Fibroblast of peridontal ligament (primary cell): Measurements from ENCODE around the gene PFKP.
A peak's percentile ranks its signal among the peaks of the same experiment; 100 is the strongest.
"Not testable (repeated sequence)": the region's sequence is repeated elsewhere in the genome, so short reads cannot be mapped to it uniquely, and the experiment has no call there.

Experiments
- DNase-seq: peaks from one replicate; pipeline ENCODE4 v3.0.0-alpha.2; 2010; ENCODE audit errors: extremely low read depth

The PFKP gene

DNA sequence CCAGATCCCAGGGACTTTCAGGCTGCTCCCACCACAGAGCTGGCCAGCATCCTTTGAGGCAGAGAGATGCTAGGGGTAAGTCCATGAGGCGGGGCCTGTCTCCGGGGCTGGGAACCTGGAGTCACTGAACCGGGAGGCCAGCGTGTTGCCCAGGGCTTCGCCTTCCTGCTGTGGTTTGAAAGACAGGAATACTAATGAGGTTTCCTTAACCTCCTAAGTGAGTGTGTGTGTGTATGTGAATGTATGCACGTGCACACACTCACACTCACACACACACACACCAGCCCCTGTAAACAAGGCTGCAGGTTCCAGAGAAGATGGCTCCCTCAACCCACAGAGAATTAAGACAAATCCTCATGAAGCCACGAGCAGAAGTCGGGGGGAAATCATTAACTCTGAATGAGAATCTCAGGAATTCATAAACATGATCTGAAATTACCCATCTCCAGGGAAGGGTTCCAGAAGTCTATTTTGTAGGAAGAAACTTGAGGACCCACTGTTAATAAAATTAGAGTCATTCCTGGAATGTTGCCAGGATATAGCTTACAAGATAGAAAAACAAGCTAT, 20.3 kb upstream of the PFKP start:
- peak; percentile 43 for DNase-seq

- DNase-seq: no peak
These were observed 19.8 kb upstream of the PFKP start for GRCh38 chr10:3047596-3047995.

GRCh38 chr10:3048119-3049019, 19.0 kb upstream of the PFKP start:
- peak; percentile 57 for DNase-seq

GRCh38 chr10:3051692-3052091, 15.7 kb upstream of the PFKP start:
- DNase-seq: no peak

DNA sequence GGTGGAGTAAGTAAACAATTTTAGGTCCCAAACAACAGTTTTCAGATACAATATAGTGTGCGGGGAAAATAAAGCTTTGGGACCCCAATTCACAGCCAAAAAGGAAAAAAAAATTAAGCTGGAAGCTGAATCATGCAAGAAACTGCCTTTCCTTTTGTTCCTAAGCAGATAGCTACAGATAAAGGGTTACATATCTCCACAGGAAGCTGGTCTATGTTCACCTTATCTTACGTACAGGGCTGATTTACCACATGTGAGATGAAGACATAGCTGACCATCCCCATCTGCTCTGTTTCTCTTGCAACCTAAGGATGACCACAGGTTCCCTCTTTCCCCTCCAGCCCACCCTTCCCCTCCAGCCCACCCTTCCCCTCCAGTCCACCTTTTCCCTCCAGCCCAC, 14.2 kb upstream of the PFKP start:
- DNase-seq: no peak

GRCh38 chr10:3054183-3054850, 13.0 kb upstream of the PFKP start:
- DNase-seq: peak; percentile 42

DNA sequence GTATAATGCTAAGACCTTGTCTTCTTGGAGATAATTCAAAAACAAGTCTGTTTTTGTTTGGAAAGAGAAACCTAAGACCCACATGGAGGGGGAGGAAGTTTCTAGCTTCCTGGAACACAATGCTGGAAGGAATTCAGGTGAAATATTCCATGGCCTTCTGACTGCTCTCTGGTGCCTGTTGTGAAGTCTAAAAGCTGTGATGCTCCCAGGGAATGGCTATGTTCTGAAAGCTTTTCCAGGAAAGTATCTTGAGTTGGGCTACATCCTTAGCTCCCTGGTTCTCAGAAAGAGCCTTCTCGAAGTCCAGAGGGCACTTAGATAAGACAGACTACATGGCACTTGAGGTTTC, 12.5 kb upstream of the PFKP start:
- DNase-seq: peak; percentile 23

GRCh38 chr10:3056280-3057037, 10.9 kb upstream of the PFKP start:
- no peak for DNase-seq

- DNase-seq: no peak
These were observed 9.4 kb upstream of the PFKP start for GRCh38 chr10:3057946-3058345.

- DNase-seq: no peak
These were observed 7.4 kb upstream of the PFKP start for GRCh38 chr10:3059974-3060373.

DNA sequence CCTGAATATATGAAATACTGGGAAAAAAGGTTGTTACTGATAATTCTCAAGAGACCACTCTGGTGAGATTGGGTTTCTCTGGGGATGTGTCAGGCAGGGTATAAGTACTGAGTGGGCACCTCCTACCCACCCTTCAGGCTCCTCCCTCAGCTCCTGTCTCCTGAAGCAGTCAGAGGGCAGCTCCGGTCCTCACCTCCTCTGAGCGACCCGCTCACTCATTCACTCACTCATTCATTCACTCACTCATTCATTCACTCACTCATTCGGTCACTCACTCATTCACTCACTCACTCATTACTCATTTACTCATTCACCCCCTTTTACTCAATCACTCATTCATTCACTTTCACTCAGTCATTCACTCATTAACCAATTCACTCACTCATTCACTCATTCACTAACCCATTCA, 6.9 kb upstream of the PFKP start:
- no peak for DNase-seq

DNA sequence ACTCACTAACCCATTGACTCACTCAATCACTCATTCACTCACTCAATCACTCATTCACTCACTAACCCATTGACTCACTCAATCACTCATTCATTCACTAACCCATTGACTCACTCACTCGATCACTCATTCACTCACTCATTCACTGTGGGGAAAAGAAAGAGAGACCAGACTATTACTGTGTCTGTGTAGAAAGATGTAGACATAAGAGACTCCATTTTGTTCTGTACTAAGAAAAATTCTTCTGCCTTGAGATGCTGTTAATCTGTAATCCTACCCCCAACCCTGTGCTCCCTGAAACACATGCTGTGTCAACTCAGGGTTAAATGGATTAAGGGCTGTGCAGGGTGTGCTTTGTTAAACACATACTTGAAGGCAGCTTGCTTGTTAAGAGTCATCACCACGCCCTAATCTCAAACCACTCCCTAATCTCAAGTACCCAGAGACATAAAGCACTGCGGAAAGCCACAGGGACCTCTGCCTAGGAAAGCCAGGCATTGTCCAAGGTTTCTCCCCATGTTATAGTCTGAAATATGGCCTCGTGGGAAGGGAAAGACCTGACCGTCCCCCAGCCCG, 5.9 kb upstream of the PFKP start:
- not testable (repeated sequence) for DNase-seq

DNA sequence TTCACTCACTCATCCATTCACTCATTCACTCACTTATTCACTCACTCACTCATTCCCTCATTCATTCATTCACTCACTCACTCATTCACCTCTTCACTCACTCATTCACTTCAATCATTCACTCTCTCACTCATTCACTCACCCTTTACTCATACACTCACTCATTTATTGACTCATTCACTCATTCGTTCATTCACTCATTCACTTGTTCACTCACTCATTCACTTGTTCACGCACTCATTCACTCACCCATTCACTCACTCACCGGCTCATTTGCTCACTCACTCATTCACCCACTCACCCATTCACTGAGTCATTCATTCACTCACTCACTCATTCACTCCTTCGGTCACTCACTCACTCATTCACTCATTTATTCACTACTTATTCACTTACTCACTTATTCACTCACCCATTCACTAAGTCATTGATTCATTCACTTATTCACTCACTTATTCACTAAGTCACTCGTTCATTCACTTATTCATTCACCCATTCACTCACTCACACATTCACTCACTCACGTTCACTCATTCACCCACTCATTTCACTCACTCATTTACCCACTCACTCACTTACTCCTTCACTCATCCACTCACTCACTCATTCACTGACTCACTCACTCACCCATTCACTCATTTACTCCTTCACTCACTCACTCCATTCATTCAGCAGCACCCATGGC, 4.7 kb upstream of the PFKP start:
- no peak for DNase-seq

- no peak for DNase-seq
These were observed 2.9 kb upstream of the PFKP start for GRCh38 chr10:3064423-3064822.

GRCh38 chr10:3065622-3066021, 1.7 kb upstream of the PFKP start:
- DNase-seq: no peak

- DNase-seq: no peak
These were observed 831 bp upstream of the PFKP start for GRCh38 chr10:3066317-3067117.

DNA sequence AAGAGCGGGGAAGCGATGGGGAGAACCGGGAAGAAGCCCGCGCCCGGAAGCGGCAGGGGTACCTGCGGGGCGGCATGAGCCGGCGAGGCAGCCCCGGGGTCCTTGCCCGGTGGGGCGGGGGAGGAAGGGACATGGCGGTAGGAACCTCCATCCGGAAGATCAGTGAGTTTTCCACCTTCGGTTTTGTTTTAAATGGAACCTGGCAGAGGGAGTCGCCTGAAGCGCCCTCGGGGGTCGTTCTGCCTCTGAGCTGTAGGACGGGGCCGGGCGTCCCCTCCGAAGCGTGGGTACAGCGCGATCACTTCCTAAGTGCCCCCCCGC, 471 bp downstream of the PFKP start:
- DNase-seq: no peak

DNA sequence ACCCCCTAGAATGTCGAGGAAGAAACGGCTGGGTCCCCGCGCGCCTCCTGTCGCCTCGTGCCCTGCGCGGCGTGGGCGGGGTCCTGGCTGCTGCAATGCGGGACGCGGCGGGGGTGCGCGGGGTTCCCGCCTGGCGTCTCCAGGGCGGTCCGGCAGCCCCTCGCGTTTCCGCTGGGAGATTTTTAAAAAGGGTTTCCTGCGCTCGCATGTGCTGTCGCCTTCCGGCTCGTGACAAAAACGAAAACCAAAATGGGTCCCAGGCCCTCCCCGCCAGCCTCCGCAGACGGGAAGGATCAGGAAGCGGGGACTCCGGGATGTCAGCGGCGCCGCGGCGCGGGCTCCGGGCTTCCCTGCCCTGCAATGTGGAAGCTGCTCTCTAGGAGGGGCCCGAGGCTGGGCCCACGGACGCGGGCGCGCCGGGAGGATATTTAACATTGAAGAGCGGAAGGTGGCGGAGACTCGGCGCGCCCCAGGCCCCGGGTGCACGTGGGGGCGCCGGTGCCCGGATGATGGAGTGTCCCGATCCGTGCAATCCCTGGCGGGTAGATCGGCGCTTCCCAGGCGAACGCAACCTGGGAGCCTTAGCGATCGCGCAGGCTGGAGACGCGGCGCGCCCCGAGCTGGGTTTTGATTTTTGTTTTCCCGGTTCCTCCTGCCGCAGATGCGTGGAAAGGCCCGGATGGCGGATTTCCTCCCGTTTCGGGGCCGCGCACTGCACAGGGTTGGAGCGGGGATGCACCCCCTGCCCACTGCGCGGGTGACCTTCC, 1.0 kb downstream of the PFKP start:
- peak; percentile 62 for DNase-seq

GRCh38 chr10:3068968-3069737, 1.8 kb downstream of the PFKP start:
- DNase-seq: no peak
